Measurements from ENCODE around the gene CHRNA10.

Gene CHRNA10

DNA sequence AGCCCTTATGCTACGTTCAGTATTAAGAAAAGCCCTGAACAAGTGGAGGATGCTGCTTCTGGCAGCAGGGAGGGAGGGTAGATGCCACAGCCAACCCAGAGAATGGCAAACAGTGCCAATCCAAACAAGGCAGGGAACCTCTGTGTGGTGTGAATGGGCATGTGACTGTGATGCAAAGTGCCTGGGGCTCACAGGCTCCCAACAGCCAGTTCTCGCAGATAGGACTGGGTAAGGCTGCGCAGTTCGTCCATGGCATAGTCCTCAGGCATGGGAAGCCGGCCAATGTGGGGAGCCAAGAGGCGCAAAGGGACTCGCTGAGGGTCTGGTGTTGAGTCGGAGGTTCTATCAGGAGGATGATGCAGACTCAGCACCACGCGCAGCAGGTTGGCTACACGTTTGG lies 4.8 kb upstream of the CHRNA10 start:
- no peaks in the 10 kb centered on the region for H3F3A ChIP-seq (ENCODE audit: control insufficient read depth, insufficient read depth)

DNA sequence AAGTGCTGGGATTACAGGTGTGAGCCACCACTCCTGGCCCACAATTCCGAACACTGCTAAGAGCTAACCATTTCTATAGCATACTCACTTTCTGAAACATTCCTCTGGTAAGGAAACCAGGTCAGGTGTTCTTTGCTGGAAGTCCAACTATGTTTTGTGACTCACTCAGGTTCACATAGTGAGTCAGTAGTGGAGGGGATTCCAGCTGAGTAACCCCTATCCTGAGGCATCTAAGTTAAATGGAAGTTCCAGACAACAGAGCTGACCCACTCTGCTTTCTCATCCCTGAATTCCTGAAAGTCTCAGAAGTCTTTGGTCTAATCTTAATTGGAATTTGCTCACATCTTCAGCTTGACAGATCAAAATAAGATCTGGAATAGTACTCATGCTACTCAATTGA lies 3.0 kb upstream of the CHRNA10 start:
- no peak for TF ChIP-seq EZH2phosphoT487 (IDR thresholded peaks at IDR 0.05; ENCODE audit: borderline replicate concordance, low read length)
- TF ChIP-seq, protein P1, sequence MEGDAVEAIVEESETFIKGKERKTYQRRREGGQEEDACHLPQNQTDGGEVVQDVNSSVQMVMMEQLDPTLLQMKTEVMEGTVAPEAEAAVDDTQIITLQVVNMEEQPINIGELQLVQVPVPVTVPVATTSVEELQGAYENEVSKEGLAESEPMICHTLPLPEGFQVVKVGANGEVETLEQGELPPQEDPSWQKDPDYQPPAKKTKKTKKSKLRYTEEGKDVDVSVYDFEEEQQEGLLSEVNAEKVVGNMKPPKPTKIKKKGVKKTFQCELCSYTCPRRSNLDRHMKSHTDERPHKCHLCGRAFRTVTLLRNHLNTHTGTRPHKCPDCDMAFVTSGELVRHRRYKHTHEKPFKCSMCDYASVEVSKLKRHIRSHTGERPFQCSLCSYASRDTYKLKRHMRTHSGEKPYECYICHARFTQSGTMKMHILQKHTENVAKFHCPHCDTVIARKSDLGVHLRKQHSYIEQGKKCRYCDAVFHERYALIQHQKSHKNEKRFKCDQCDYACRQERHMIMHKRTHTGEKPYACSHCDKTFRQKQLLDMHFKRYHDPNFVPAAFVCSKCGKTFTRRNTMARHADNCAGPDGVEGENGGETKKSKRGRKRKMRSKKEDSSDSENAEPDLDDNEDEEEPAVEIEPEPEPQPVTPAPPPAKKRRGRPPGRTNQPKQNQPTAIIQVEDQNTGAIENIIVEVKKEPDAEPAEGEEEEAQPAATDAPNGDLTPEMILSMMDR (IDR thresholded peaks at IDR 0.05; ENCODE audit: low read depth, low read length, poor library complexity, severe bottlenecking) = no peak
- H3K79me2 ChIP-seq (ENCODE audit: control insufficient read depth, low read length) = no peaks in the 10 kb centered on the region
- no peak overlapping the region for H3K4me2 ChIP-seq (ENCODE audit: low read length)
- no peaks in the 10 kb centered on the region for H4K20me1 ChIP-seq (ENCODE audit: control insufficient read depth, insufficient read depth, low read depth, low read length)
- H3F3A ChIP-seq (ENCODE audit: control insufficient read depth, insufficient read depth) = no peaks in the 10 kb centered on the region
- H3K4me3 ChIP-seq (ENCODE audit: low read length) = no peak overlapping the region
- H3K27me3 ChIP-seq (ENCODE audit: control insufficient read depth, low read length) = no peaks in the 10 kb centered on the region
- H3K9me3 ChIP-seq (ENCODE audit: control insufficient read depth, insufficient read depth, low read length) = no peaks in the 10 kb centered on the region
- H3K9me2 ChIP-seq (replicated peaks; ENCODE audit: control insufficient read depth, low read length) = no peaks in the 10 kb centered on the region
- no peak overlapping the region for H3K27ac ChIP-seq (ENCODE audit: low read depth, low read length)
- no peaks in the 10 kb centered on the region for H3K4me1 ChIP-seq (ENCODE audit: control insufficient read depth, low read length)
- peaks cover 78% of the 10 kb centered on the region for H3K36me3 ChIP-seq (ENCODE audit: control insufficient read depth, low read length)

More for the DNA sequence above, 4.8 kb upstream of the CHRNA10 start:
- no peaks in the 10 kb centered on the region for H4K20me1 ChIP-seq (ENCODE audit: control insufficient read depth, insufficient read depth, low read depth, low read length)
- no peak overlapping the region for H3K4me3 ChIP-seq (ENCODE audit: low read length)
- no peak overlapping the region for H3K4me2 ChIP-seq (ENCODE audit: low read length)
- no peak overlapping the region for H3K27ac ChIP-seq (ENCODE audit: low read depth, low read length)
- H3K9me3 ChIP-seq (ENCODE audit: control insufficient read depth, insufficient read depth, low read length) = no peaks in the 10 kb centered on the region
- no peaks in the 10 kb centered on the region for H3K9me2 ChIP-seq (replicated peaks; ENCODE audit: control insufficient read depth, low read length)
- peaks cover 90% of the 10 kb centered on the region for H3K36me3 ChIP-seq (ENCODE audit: control insufficient read depth, low read length)
- H3K79me2 ChIP-seq (ENCODE audit: control insufficient read depth, low read length) = no peaks in the 10 kb centered on the region
- no peaks in the 10 kb centered on the region for H3K4me1 ChIP-seq (ENCODE audit: control insufficient read depth, low read length)
- TF ChIP-seq, protein P1 (IDR thresholded peaks at IDR 0.05; ENCODE audit: low read depth, low read length, poor library complexity, severe bottlenecking) = no peak
- TF ChIP-seq EZH2phosphoT487 (IDR thresholded peaks at IDR 0.05; ENCODE audit: borderline replicate concordance, low read length) = no peak
- no peaks in the 10 kb centered on the region for H3K27me3 ChIP-seq (ENCODE audit: control insufficient read depth, low read length)

DNA sequence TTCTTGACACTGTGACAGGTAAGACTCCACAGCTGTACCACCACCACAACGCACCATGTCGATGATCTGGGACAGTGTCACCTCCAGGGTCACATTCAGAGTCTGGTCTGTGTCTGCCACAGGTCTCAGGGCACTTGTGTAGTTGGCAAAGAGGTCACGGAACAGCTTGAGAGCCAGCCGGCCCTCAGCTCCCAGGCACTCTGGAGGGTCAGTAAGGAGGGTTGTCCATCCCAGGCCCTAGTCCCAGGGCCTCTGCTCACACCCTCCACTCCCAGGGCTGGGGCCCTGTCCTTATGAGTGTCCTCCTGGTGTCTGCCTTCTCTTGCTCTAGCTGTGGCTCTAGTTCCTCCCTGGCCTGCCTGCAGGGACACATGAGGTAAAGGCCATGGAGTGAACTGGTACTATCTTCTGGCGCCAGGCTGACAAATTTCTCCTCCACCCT lies 1.4 kb downstream of the CHRNA10 start:
- no peak overlapping the region for H3K4me3 ChIP-seq (ENCODE audit: low read length)
- H3K4me1 ChIP-seq (ENCODE audit: control insufficient read depth, low read length) = no peaks in the 10 kb centered on the region
- H3K27me3 ChIP-seq (ENCODE audit: control insufficient read depth, low read length) = no peaks in the 10 kb centered on the region
- H4K20me1 ChIP-seq (ENCODE audit: control insufficient read depth, insufficient read depth, low read depth, low read length) = no peaks in the 10 kb centered on the region
- no peaks in the 10 kb centered on the region for H3K9me2 ChIP-seq (replicated peaks; ENCODE audit: control insufficient read depth, low read length)
- H3F3A ChIP-seq (ENCODE audit: control insufficient read depth, insufficient read depth) = no peaks in the 10 kb centered on the region
- no peaks in the 10 kb centered on the region for H3K9me3 ChIP-seq (ENCODE audit: control insufficient read depth, insufficient read depth, low read length)
- no peaks in the 10 kb centered on the region for H3K79me2 ChIP-seq (ENCODE audit: control insufficient read depth, low read length)
- peaks cover 54% of the 10 kb centered on the region for H3K36me3 ChIP-seq (ENCODE audit: control insufficient read depth, low read length)
- no peak overlapping the region for H3K4me2 ChIP-seq (ENCODE audit: low read length)
- no peak overlapping the region for H3K27ac ChIP-seq (ENCODE audit: low read depth, low read length)
- TF ChIP-seq EZH2phosphoT487 (IDR thresholded peaks at IDR 0.05; ENCODE audit: borderline replicate concordance, low read length) = no peak
- TF ChIP-seq, protein P1 (IDR thresholded peaks at IDR 0.05; ENCODE audit: low read depth, low read length, poor library complexity, severe bottlenecking) = no peak
